Fibroblast of lung (primary cell): Measurements from ENCODE around the gene TCEAL2. TPM values are rescaled to one million over a fixed set of nuclear protein-coding genes. Genes with fewer than 3 reads are reported as not detected.
"Not testable (repeated sequence)": the region's sequence is repeated elsewhere in the genome, so short reads cannot be mapped to it uniquely, and the experiment has no call there.

ENCODE experiments used
- DNase-seq, 2 donors: peaks; one replicate each; pipeline versions ENCODE4 v3.0.0 to v3.0.0-alpha.2; 2010; ENCODE audit warnings: low read depth in 2 of 2
- H2AFZ ChIP-seq: 2 replicates; pipeline ENCODE4 v1.5.1; 2012; ENCODE audit warnings: low read length, control low read depth, inconsistent platforms
- H3K27ac ChIP-seq: 2 replicates; pipeline ENCODE4 v1.5.1; 2011; ENCODE audit warnings: low read length, control low read depth; ENCODE audit not compliant: insufficient read depth
- H3K27me3 ChIP-seq: 2 replicates; pipeline ENCODE4 v1.5.1; 2011; ENCODE audit warnings: mild to moderate bottlenecking, low read length; ENCODE audit not compliant: control insufficient read depth, insufficient read depth
- H3K36me3 ChIP-seq: 2 replicates; pipeline ENCODE4 v1.5.1; 2011; ENCODE audit warnings: low read length; ENCODE audit not compliant: control insufficient read depth, insufficient read depth
- H3K4me1 ChIP-seq: 2 replicates; pipeline ENCODE4 v1.5.1; 2011; ENCODE audit warnings: low read length; ENCODE audit not compliant: control insufficient read depth, insufficient read depth; ENCODE audit errors: extremely low read depth
- H3K4me2 ChIP-seq: 2 replicates; pipeline ENCODE4 v1.5.1; 2011; ENCODE audit warnings: low read length, control low read depth; ENCODE audit not compliant: insufficient read depth; ENCODE audit errors: extremely low read depth
- H3K4me3 ChIP-seq, 4 experiments: fragments of 200-600 bp in 1 of 4; sonication (generic) in 1 of 4; replicated peaks in 1 of 4; 2 replicates each; pipeline ENCODE4 v1.5.1; 2011 to 2016; ENCODE audit warnings: low read length in 4 of 4, low read depth in 3 of 4, mild to moderate bottlenecking in 3 of 4, control low read depth in 2 of 4, inconsistent platforms in 1 of 4, mixed read lengths in 1 of 4; ENCODE audit not compliant: insufficient read depth in 1 of 4; ENCODE audit errors: control extremely low read depth in 1 of 4
- H3K79me2 ChIP-seq: 2 replicates; pipeline ENCODE4 v1.5.1; 2012; ENCODE audit warnings: mild to moderate bottlenecking, low read length, inconsistent platforms; ENCODE audit not compliant: control insufficient read depth, insufficient read depth
- H3K9ac ChIP-seq: 2 replicates; pipeline ENCODE4 v1.5.1; 2011; ENCODE audit warnings: mild to moderate bottlenecking, low read length, control low read depth; ENCODE audit not compliant: insufficient read depth
- H3K9me3 ChIP-seq: 2 replicates; pipeline ENCODE4 v1.5.1; 2012; ENCODE audit warnings: low read depth, low read length; ENCODE audit not compliant: control insufficient read depth, insufficient read depth
- H4K20me1 ChIP-seq: 2 replicates; pipeline ENCODE4 v1.5.1; 2011; ENCODE audit warnings: low read length; ENCODE audit not compliant: control insufficient read depth, insufficient read depth; ENCODE audit errors: extremely low read depth
- EZH2 ChIP-seq: IDR thresholded peaks from 2 replicates; pipeline ENCODE4 v1.5.1; 2012; ENCODE audit warnings: low read length, control low read depth, mild to moderate bottlenecking; ENCODE audit errors: missing control alignments
- polyA minus RNA-seq: library from RNA; depleted of rRNA, polyadenylated mRNA; stranded (reverse); fragments of >200 nt; gene quantifications from 2 replicates; pipeline ENCODE4 v1.2.3, GENCODE V29; 2011; ENCODE audit warnings: low replicate concordance
- polyA plus RNA-seq, 2 donors: library from polyadenylated mRNA; depleted of rRNA in 1 of 2; stranded (reverse) in 1 of 2; unstranded in 1 of 2; fragments of >200 nt; gene quantifications; 2 replicates each; pipeline ENCODE4 v1.2.1, GENCODE V29; 2011 to 2012; ENCODE audit warnings: missing spikeins in 1 of 2
- total RNA-seq: library from RNA; depleted of rRNA; stranded (reverse); fragments of >200 nt; gene quantifications from 2 replicates; pipeline ENCODE4 v1.2.1, GENCODE V29; 2014
- TF ChIP-seq, protein P1 (sequence below), 2 donors: IDR thresholded peaks in 1 of 2; conservative IDR thresholded peaks in 1 of 2; 1 replicate in 1 of 2; 2 replicates in 1 of 2; pipeline ENCODE4 v1.5.1; 2011 to 2012; ENCODE audit warnings: low read length in 2 of 2, control low read depth in 1 of 2, inconsistent platforms in 1 of 2, low read depth in 1 of 2, mild to moderate bottlenecking in 1 of 2

The TCEAL2 gene
- total RNA-seq = 0.17 and 0.26 TPM in 2 replicates
- polyA plus RNA-seq = not detected in 2 replicates
- not detected in 2 replicates for polyA plus RNA-seq (2012)
- polyA minus RNA-seq = not detected in 2 replicates

DNA sequence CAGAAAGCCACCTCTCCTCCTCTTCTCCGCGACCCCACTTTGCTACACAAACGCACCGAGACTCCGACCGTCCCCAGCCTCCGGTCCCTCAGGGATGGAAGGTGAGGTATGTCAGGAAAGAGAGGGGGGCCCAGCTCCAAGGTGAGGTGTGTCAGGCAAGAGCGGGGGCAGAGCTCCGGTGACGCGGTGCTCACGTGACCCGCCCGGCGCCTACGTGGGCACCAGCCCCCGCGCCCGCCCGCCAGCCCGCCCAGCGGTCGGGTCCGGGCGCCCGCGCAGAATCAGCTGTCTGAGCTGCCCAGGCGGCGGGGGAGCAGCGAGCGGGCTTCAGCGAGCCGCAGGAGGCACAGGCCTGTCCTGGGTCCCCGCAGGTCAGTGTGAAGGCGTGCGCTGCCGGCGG lies at the start of gene TCEAL2:
TSS of gene TCEAL2 (plus strand) at position 244 of the 400 bp plus-strand sequence. CDS start 1,152 bp downstream, outside the sequence.
- DNase-seq, H3K9me3 ChIP-seq, H3K27me3 ChIP-seq, H3K4me1 ChIP-seq, H3K27ac ChIP-seq, H3K4me3 ChIP-seq, H4K20me1 ChIP-seq, H3K4me2 ChIP-seq, H3K36me3 ChIP-seq, H2AFZ ChIP-seq, H3K79me2 ChIP-seq, H3K9ac ChIP-seq: not testable (repeated sequence)

DNA sequence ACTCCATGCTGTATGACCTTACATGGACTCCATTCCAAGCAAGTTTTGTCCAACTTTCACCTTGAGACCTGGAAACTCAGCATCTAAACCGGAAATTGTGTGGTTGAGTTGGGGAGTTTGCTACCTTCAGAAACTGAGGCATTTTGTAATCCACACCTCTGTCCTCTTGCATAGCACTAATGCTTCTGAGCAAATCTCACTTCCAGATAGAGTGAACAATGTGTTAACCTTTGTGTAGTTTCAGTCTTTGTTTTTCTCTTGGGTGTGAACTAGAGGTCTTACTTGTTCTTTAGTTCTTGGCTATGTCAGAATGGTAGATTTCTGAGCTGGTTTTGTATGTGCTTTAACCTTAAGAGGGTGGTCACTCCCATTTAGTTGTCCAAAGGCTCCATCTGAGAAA lies 48.1 kb upstream of the TCEAL2 start:
- no peaks in the 10 kb centered on the region for H3K36me3 ChIP-seq
- no peaks in the 10 kb centered on the region for H3K27me3 ChIP-seq
- no peak overlapping the region for H3K4me2 ChIP-seq
- no peaks in the 10 kb centered on the region for H4K20me1 ChIP-seq
- H2AFZ ChIP-seq = no peak overlapping the region
- no peaks in the 10 kb centered on the region for H3K9me3 ChIP-seq
- H3K9ac ChIP-seq = no peak overlapping the region
- DNase-seq = no peak
- TF ChIP-seq, protein P1, sequence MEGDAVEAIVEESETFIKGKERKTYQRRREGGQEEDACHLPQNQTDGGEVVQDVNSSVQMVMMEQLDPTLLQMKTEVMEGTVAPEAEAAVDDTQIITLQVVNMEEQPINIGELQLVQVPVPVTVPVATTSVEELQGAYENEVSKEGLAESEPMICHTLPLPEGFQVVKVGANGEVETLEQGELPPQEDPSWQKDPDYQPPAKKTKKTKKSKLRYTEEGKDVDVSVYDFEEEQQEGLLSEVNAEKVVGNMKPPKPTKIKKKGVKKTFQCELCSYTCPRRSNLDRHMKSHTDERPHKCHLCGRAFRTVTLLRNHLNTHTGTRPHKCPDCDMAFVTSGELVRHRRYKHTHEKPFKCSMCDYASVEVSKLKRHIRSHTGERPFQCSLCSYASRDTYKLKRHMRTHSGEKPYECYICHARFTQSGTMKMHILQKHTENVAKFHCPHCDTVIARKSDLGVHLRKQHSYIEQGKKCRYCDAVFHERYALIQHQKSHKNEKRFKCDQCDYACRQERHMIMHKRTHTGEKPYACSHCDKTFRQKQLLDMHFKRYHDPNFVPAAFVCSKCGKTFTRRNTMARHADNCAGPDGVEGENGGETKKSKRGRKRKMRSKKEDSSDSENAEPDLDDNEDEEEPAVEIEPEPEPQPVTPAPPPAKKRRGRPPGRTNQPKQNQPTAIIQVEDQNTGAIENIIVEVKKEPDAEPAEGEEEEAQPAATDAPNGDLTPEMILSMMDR (conservative IDR thresholded peaks at IDR 0.05 in 1 of 2, IDR thresholded peaks at IDR 0.05 in 1 of 2; ENCODE audit: low read depth in 1 of 2, low read length in 2 of 2) = no peak
- TF ChIP-seq EZH2 = no peak
- H3K79me2 ChIP-seq = no peaks in the 10 kb centered on the region
- H3K4me3 ChIP-seq = no peak overlapping the region
- H3K27ac ChIP-seq = no peak overlapping the region
- H3K4me1 ChIP-seq = no peaks in the 10 kb centered on the region

DNA sequence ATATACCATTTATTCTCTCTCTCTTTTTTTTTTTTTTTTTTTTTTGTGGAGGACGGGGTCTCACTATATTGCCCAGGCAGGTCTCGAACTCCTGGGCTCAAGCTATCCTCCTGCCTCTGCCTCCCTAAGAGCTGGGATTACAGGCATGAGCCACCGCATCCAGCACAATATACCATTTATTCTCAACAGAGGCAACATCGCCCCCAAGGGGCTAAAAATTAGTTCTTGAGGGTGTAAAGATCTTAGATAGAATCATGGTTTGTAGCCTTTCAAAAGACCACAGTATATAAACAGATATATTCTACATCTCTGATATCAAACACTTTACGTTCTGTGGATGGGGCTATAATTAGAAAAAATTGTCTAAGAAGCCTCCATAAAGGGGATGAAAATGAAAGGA lies 39.8 kb upstream of the TCEAL2 start:
- TF ChIP-seq, protein P1 (conservative IDR thresholded peaks at IDR 0.05 in 1 of 2, IDR thresholded peaks at IDR 0.05 in 1 of 2; ENCODE audit: low read depth in 1 of 2, low read length in 2 of 2) = no peak
- TF ChIP-seq EZH2 = no peak
- Histone ChIP-seq H3K9me3 (no peaks in the 10 kb centered on the region), H2AFZ (no peak overlapping the region), H3K27me3 (no peaks in the 10 kb centered on the region), H3K4me1 (no peaks in the 10 kb centered on the region), H3K9ac (no peak overlapping the region), H3K27ac (no peak overlapping the region), H3K4me3 (no peak overlapping the region), H4K20me1 (no peaks in the 10 kb centered on the region), H3K4me2 (no peak overlapping the region), H3K36me3 (no peaks in the 10 kb centered on the region), H3K79me2 (no peaks in the 10 kb centered on the region)
- no peak for DNase-seq
